Neutrophil (primary cell): Measurements from ENCODE around the gene SMIM24.
"Not testable (repeated sequence)": the region's sequence is repeated elsewhere in the genome, so short reads cannot be mapped to it uniquely, and the experiment has no call there.

Source experiments
- H3K27ac ChIP-seq: fragments of 200-600 bp; sonication (generic); 2 replicates; pipeline ENCODE4 v1.5.1; 2016; ENCODE audit warnings: mild to moderate bottlenecking, moderate library complexity
- H3K27me3 ChIP-seq: fragments of 200-600 bp; sonication (generic); 2 replicates; pipeline ENCODE4 v1.6.0; 2016; ENCODE audit warnings: mild to moderate bottlenecking
- H3K36me3 ChIP-seq: fragments of 200-600 bp; sonication (generic); 2 replicates; pipeline ENCODE4 v1.5.1; 2017
- H3K4me1 ChIP-seq, 2 experiments: fragments of 200-600 bp in 1 of 2; sonication (generic) in 1 of 2; 1 replicate in 1 of 2; 2 replicates in 1 of 2; pipeline versions ENCODE4 v1.5.1 to v1.6.1; 2013 to 2016; ENCODE audit warnings: low read depth in 1 of 2, low read length in 1 of 2, mild to moderate bottlenecking in 1 of 2, moderate library complexity in 1 of 2; ENCODE audit not compliant: control insufficient read depth in 1 of 2, insufficient read depth in 1 of 2
- H3K4me3 ChIP-seq, 2 experiments: fragments of 200-600 bp in 1 of 2; sonication (generic) in 1 of 2; 1 replicate in 1 of 2; 2 replicates in 1 of 2; pipeline ENCODE4 v1.5.1; 2013 to 2016; ENCODE audit warnings: low read depth in 1 of 2, low read length in 1 of 2, mild to moderate bottlenecking in 1 of 2, moderate library complexity in 1 of 2
- H3K9me3 ChIP-seq: fragments of 200-600 bp; sonication (generic); 2 replicates; pipeline ENCODE4 v1.5.1; 2016
- CTCF ChIP-seq: fragments of 200-600 bp; sonication (generic); IDR thresholded peaks from 2 replicates; pipeline ENCODE4 v1.5.1; 2016; ENCODE audit warnings: antibody characterized with exemption

SMIM24 gene

GRCh38 chr19:3480383-3481091, at the start of gene SMIM24:
TSS of gene SMIM24 (minus strand) at chr19:3480525. CDS start at chr19:3480463, 62 bp downstream.
- TF ChIP-seq CTCF, result no peak
- Histone ChIP-seq H3K36me3 (peaks cover 12% of the 10 kb centered on the region), H3K9me3 (no peaks in the 10 kb centered on the region), H3K4me1 (peaks cover 3 to 17% of the 10 kb centered on the region in 2 experiments), H3K27ac (no peak within 1 kb of the TSS), H3K4me3 (peak within 1 kb of the TSS in 1 of 2 experiments; percentile 27), H3K27me3 (no peaks in the 10 kb centered on the region)

GRCh38 chr19:3529299-3529698, 49.0 kb upstream of the SMIM24 start:
- H3K9me3 ChIP-seq, H3K4me1 ChIP-seq, H3K27me3 ChIP-seq, H3K4me3 ChIP-seq, H3K27ac ChIP-seq: not testable (repeated sequence)
- H3K36me3 ChIP-seq, result peaks cover 86% of the 10 kb centered on the region

- peaks cover 86% of the 10 kb centered on the region for H3K36me3 ChIP-seq
- TF ChIP-seq CTCF, result no peak
- H3K27me3 ChIP-seq, result no peaks in the 10 kb centered on the region
- no peaks in the 10 kb centered on the region for H3K9me3 ChIP-seq
- no peak overlapping the region for H3K27ac ChIP-seq
- no peak overlapping the region for H3K4me3 ChIP-seq
- H3K4me1 ChIP-seq, result no peaks in the 10 kb centered on the region
Measured at GRCh38 chr19:3528539-3529211, 48.4 kb upstream of the SMIM24 start.

GRCh38 chr19:3528080-3528479, 47.8 kb upstream of the SMIM24 start:
- Histone ChIP-seq H3K4me3 (no peak overlapping the region), H3K27ac (no peak overlapping the region)
- no peak for TF ChIP-seq CTCF

GRCh38 chr19:3527238-3527910, 47.0 kb upstream of the SMIM24 start:
- no peaks in the 10 kb centered on the region for H3K4me1 ChIP-seq
- H3K27me3 ChIP-seq, result no peaks in the 10 kb centered on the region
- H3K4me3 ChIP-seq, result no peak overlapping the region
- H3K9me3 ChIP-seq, result no peaks in the 10 kb centered on the region
- TF ChIP-seq CTCF, result no peak
- peaks cover 86% of the 10 kb centered on the region for H3K36me3 ChIP-seq
- H3K27ac ChIP-seq, result no peak overlapping the region

More at GRCh38 chr19:3528080-3528479, 47.8 kb upstream of the SMIM24 start:
- no peaks in the 10 kb centered on the region for H3K4me1 ChIP-seq
- no peaks in the 10 kb centered on the region for H3K9me3 ChIP-seq
- no peaks in the 10 kb centered on the region for H3K27me3 ChIP-seq
- peaks cover 86% of the 10 kb centered on the region for H3K36me3 ChIP-seq
